HG03159 (cell line): ENCODE measurements around the gene HSPA4.
"Not testable (repeated sequence)": the region's sequence is repeated elsewhere in the genome, so short reads cannot be mapped to it uniquely, and the experiment has no call there.

Source experiments
- ATAC-seq: cut with Tn5 transposase; IDR thresholded peaks from one replicate; pipeline ENCODE4 v1.9.1; 2021; ENCODE audit warnings: mild to moderate bottlenecking, moderate library complexity; ENCODE audit not compliant: unreplicated experiment

HSPA4 gene

DNA sequence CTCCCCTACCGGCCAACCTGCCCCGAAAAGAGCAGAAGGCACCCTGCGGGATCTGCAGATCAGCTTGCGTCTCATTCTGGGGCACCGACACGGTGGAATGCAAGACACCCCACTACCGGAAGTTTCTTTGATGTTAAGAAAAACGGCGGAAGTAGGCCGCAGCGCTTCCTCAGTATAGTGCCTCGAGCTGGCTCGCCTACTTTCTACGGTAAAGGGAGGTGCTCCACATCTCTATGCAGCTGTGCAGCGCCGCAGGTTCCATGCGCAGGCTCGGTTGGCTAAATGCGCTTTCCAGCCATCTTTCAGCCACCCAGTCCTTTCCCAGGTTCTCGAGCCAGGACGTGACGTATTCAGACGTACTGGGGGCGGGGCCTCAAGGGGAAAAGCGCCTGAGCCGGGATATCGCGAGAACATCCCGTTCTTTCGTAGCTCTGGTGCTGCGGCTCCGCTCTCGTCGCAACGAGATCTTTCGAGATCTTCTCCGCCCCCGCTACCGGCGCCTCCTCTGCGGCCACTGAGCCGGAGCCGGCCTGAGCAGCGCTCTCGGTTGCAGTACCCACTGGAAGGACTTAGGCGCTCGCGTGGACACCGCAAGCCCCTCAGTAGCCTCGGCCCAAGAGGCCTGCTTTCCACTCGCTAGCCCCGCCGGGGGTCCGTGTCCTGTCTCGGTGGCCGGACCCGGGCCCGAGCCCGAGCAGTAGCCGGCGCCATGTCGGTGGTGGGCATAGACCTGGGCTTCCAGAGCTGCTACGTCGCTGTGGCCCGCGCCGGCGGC, at the start of gene HSPA4:
HSPA4 (plus strand) TSS at position 472 of the 775 bp plus-strand sequence; CDS start at position 710, 238 bp downstream.
- peak; percentile 76 for ATAC-seq

GRCh38 chr5:133006653-133007052, 45.2 kb upstream of the HSPA4 start:
- no peak for ATAC-seq

DNA sequence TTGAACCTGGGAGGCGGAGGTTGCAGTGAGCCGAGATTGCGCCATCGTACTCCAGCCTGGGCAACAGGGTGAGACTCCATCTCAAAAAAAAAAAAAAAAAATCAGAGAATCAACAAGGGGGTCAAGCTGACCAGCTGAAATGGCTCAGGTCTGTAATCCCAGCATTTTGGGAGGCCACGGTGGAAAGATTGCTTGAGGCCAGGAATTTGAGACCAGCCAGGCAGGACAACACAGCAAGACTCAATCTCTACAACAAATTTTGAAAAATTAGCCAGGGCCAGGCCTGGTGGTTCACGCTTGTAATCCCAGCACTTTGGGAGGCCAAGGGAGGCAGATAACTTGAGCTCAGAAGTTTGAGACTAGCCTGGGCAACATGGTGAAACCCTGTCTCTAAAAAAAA, 43.4 kb upstream of the HSPA4 start:
- not testable (repeated sequence) for ATAC-seq

DNA sequence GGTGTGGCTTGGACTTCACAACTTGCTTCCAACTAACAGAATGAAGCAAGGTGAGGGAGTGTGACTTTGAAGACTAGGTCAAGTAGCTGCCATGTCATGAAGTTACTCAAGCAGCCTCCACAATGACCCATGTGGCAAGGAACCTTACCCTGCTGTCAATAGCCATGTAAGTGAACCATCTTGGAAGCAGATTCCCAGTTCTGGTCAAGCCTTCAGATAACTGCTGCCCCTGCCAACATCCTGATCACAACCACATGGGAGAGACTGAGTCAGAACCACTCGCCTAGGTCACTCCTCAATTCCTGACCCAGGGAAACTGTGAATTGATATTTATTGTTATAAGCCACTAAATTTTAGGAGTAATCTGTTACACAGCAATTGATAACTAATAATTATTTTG, 36.3 kb upstream of the HSPA4 start:
- no peak for ATAC-seq

- no peak for ATAC-seq
Measured at GRCh38 chr5:133017964-133018363, 33.8 kb upstream of the HSPA4 start.

- ATAC-seq = not testable (repeated sequence)
Measured at GRCh38 chr5:133019471-133019870, 32.3 kb upstream of the HSPA4 start.

GRCh38 chr5:133025804-133026663, 25.8 kb upstream of the HSPA4 start, which contains the start of gene ZCCHC10:
ZCCHC10 (minus strand) TSS chr5:133026549; CDS start chr5:133026537, 12 bp downstream.
- peak; percentile 94 for ATAC-seq

GRCh38 chr5:133026664-133027153, 25.1 kb upstream of the HSPA4 start:
- ATAC-seq = no peak

GRCh38 chr5:133029416-133029815, 22.4 kb upstream of the HSPA4 start:
- no peak for ATAC-seq

GRCh38 chr5:133030343-133031005, 21.3 kb upstream of the HSPA4 start:
- ATAC-seq = no peak

DNA sequence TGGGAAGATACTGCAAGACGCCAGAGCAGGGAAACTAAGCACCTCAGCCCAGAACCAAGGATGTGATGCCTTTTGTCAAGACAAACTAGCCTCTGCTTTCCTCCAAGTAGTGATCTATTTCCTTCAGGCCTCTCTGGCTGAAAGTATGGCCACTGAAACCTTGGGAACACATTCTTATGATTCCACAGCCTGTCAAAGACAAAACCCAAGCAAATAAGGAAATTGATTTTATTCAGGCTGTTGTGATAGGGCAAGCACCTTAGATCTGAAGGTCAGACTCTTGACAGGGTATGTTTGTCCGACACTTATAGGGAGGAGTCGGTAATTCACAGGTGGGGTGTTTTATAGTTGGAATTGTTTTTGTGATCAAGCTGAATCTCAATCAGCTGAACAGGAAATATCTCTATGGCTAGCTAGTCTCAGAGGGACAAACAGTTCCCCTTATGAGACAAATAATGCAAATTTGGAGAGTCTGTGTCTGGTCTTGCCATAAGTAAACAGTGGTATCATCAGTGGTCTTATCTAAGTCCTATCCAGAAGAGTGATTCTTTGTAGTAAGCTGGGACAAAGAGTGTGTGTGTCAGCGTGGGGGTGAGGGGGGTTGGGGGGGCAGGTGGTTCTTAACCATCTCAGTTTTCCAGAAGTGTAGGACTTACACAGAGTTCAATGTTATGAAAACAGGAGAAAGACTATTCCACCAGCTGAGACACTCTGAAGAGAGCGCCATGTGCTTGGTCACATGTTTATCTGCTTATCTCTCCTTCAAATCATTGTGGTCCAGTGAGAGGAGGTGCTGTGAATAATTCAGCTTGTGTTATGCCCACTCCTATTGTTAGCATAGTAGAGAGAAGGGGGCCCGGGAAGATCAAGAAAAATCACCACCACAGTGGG, 18.7 kb upstream of the HSPA4 start:
- peak; percentile 76 for ATAC-seq

- no peak for ATAC-seq
Measured at GRCh38 chr5:133034064-133034463, 17.7 kb upstream of the HSPA4 start.

DNA sequence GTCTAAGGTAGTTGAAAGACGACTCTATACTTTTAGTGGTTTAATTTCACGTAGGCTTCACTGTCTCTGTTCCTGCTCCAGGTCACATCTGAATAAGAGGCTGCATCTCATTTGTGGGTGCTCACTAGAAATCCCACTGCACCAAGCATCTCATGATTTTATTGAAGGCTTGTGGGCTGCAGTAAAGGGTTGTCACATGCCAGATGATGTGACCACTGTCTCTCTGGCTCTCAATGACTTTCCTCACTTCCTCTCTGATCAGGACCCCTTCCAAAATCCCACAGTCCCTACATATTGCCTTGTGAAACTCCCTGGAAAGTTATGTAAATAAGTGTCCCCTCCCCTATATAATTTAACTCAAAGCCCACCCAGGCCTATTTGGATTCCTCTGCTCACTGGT, 16.6 kb upstream of the HSPA4 start:
- ATAC-seq = no peak

DNA sequence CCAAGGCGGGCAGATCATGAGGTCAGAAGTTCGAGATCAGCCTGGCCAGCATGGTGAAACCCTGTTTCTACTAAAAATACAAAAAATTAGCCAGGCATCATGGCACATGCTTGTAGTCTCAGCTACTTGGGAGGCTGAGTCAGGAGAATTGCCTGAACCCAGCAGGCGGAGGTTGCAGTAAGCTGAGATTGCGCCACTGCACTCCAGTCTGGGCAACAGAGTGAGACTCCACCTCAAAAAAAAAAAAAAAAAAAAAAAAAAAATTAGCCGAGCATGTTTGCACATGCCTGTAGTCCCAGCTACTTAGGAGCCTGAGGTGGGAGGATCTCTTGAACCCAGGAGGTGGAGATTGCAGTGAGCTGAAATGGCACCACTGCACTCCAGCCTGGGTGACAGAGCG, 15.1 kb upstream of the HSPA4 start:
- ATAC-seq = not testable (repeated sequence)

DNA sequence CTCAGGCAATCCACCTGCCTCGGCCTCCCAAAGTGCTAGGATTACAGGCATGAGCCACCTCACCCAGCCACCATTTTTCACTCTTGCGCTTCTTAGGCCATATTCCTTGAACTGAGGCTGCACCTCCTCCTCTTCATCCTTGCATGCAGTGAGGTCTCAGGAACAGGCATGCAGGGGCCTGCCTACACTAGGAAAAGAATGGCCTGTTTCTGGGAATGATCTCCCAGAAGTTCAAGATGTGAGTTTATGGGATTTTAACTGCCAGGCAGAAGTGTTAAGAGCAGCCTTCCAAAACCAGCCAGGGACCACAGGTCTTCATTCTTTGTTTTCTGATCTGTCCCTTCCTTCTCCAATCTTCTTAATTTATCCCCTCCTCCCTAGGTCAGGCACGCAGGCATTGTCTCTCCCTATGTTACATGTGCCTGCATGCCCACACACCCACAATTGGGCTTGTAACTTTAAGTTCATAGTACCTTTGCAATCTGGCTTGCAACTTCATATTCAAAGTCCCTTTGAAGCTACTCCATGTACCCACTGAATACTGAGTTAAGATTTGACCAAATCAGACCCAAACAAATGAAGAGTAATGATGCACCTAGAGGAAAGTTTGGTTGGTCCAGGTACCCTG, 10.5 kb upstream of the HSPA4 start:
- no peak for ATAC-seq

- ATAC-seq = no peak
Measured at GRCh38 chr5:133041910-133042309, 9.9 kb upstream of the HSPA4 start.

- ATAC-seq = not testable (repeated sequence)
Measured at GRCh38 chr5:133046560-133046959, 5.3 kb upstream of the HSPA4 start.

DNA sequence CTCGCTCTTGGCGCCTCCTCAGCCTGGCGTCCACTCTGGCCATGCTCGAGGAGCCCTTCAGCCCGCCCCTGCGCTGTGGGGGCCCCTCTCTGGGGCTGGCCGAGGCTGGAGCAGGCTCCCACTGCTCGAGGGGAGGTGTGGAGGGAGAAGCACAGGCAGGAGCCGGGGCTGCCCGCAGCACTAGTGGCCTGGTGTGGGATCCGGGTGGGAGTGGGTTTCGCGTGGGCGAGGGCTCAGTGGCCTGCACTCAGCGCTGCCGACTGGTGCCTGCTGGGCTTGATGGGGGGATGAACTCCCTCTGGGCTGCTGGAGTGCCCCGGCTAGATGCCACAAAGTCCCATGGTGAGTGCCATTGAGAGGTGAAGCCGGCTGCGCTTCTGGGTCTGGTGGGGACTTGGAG, 4.4 kb upstream of the HSPA4 start:
- ATAC-seq = no peak

GRCh38 chr5:133048993-133049725, 2.7 kb upstream of the HSPA4 start:
- no peak for ATAC-seq
